Retinal pigment epithelial cell (primary cell): ENCODE data around the gene SORCS2.

Experiments used
- DNase-seq: peaks from one replicate; pipeline ENCODE4 v3.0.0-alpha.2; 2010; ENCODE audit warnings: low read depth
- H3K4me3 ChIP-seq: 2 replicates; pipeline ENCODE4 v1.5.1; 2011; ENCODE audit warnings: mild to moderate bottlenecking, low read length, control low read depth, moderate library complexity
- TF ChIP-seq, protein P1 (sequence below): conservative IDR thresholded peaks from 2 replicates; pipeline ENCODE4 v1.5.1; 2011; ENCODE audit warnings: low read depth, low read length, control low read depth, inconsistent platforms

Gene SORCS2

DNA sequence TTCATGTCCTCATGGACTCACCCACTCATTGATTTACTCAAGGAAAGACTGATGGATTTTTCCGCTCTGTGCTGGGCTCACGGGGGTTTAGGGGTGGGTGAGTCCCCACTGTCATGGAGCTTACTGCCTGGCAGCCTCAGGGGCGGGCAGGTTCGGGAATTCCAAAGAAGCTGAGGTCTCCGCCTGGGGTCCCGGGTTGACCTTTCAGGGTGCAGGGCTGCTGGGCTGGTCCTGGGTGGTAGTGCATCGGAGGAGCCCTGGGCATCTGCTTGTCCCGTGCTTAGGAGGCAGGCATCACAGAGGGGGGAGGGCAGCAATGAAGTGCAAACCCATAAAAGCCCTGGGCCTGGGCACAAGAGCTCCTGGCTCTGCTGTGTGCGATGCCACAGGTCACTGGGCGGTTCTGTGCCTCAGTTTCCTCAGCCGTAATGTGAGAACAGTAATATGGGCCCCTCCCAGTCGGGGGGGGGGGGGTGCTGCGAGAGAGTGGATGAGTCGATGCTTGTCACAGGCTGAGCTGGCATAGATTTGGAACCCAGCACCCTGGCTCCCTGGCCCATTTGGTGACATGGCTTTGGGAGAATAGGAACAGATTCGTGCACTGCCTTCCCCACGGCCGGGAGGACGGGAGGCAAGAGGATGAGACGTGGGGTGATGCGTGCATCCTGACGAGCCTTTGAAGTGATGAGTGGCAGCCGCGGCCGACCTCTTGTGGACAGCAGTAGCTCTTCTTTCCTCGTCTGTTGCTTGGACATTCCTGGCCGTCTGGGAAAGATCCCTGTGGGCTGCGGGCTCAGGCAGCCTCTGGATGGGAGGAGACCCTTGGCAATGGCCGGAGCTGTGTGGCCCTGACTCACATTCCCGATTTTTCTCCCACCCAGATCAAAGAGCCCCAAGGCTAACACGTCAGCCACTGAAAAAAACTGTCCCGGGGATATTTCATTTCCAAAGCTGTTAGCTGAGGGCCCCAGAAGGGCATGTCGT is 200.4 kb downstream of the SORCS2 start:
- DNase-seq, result no peak
- H3K4me3 ChIP-seq, result no peak overlapping the region
- TF ChIP-seq, protein P1, sequence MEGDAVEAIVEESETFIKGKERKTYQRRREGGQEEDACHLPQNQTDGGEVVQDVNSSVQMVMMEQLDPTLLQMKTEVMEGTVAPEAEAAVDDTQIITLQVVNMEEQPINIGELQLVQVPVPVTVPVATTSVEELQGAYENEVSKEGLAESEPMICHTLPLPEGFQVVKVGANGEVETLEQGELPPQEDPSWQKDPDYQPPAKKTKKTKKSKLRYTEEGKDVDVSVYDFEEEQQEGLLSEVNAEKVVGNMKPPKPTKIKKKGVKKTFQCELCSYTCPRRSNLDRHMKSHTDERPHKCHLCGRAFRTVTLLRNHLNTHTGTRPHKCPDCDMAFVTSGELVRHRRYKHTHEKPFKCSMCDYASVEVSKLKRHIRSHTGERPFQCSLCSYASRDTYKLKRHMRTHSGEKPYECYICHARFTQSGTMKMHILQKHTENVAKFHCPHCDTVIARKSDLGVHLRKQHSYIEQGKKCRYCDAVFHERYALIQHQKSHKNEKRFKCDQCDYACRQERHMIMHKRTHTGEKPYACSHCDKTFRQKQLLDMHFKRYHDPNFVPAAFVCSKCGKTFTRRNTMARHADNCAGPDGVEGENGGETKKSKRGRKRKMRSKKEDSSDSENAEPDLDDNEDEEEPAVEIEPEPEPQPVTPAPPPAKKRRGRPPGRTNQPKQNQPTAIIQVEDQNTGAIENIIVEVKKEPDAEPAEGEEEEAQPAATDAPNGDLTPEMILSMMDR, result no peak

DNA sequence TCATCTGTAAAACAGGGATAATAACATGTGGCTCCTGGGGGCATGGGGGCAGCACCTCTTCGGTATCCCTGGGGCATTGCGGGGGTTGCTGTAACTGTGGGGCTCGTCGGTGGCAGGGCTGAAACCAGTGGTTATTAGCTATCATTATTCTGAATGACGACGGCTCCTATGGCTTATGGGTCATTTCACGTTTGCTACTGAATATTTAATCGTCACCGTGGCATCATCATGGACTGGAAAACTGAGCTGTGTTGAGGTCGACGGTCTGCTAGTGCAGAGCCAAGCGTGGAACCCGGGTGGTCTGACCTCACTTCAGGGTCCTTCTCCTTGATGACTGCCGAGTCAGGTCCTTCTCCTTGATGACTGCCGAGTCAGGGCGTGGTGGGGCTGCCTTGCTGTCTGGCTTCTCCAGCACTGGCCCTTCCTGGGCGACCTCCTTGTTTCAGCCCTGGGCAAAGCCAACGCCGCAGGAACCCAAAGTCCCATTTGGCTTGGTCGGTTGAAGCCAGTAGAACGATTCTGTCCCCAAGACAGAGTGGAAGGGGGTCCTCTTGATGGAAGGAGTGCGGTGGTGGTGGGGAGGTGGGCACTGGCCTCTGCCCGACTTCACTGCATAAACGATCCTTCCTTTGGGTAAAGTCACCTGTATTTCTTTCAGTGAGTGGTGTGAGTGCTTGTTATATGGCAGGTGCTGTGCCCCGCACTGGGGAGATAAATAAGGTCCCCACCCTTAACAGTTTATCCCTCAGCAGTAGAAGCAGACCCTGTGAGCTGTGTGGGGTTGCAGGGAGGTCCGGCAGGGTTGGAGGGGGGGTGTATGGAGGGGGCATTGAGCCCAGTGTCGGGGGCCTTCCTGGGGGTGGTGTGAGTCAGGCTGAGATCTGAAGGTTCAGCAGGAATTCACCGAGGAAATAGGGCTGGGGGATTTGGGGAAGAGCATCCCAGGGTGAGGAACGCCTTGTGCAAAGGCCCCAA is 201.6 kb downstream of the SORCS2 start:
- no peak overlapping the region for H3K4me3 ChIP-seq
- TF ChIP-seq, protein P1, result no peak
- no peak for DNase-seq

DNA sequence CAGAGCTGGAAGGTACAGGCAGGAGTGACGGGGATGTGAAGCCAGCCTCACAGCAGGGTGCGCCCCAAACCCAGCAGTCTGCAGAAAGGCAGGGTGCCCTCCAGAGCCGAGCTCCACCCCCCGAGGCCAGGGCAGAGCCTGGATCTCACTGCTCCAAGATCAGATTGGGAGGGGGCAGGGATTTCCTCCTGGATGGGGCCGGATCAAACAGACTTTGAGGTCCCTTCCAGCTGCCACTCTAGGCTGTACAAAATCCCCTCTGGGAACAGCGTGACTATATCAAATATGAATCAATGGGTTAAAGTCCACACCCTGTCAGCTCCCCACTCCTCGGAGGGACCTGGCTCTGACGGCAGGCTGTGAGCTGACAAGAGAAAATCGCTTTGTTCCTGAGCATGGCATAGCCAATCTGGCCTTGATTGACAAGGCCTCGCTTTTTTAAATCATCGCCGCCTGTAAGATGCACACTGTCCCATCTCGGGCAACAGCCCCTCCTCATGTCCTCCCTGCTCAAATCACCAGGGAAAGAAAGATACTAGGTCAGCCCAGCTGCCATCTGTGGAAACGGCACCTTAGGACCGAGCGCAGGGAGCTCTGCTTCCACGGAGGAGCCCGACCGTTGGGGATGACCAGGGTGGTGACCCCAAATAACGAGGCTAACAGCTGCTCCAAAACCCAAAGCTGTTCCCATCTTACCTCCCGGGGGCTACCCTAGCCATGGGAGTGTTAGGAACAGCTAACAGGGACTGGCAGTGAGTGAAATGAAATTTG is 202.5 kb downstream of the SORCS2 start:
- DNase-seq, result no peak
- TF ChIP-seq, protein P1, result no peak
- H3K4me3 ChIP-seq, result no peak overlapping the region

DNA sequence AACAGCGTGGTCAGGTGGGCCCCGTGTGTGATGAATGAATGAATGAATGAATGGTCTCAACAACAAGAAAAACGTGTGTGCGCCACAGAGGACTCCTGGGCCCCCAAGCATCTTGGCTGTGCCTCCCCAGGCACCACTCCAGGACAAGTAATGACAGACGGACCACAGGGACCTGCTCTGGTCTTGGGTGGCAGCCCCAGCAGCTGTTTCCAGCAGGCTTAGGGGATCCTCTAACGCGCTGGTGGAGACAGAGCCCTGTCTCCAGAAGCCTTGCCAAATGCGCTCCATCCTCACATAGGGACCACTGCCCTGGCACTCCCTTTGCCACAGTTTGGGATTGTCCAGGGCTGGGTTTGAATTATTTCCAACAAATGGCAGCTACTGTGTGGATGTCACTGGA is 203.3 kb downstream of the SORCS2 start:
- no peak for DNase-seq
- H3K4me3 ChIP-seq, result no peak overlapping the region
- TF ChIP-seq, protein P1, result no peak

DNA sequence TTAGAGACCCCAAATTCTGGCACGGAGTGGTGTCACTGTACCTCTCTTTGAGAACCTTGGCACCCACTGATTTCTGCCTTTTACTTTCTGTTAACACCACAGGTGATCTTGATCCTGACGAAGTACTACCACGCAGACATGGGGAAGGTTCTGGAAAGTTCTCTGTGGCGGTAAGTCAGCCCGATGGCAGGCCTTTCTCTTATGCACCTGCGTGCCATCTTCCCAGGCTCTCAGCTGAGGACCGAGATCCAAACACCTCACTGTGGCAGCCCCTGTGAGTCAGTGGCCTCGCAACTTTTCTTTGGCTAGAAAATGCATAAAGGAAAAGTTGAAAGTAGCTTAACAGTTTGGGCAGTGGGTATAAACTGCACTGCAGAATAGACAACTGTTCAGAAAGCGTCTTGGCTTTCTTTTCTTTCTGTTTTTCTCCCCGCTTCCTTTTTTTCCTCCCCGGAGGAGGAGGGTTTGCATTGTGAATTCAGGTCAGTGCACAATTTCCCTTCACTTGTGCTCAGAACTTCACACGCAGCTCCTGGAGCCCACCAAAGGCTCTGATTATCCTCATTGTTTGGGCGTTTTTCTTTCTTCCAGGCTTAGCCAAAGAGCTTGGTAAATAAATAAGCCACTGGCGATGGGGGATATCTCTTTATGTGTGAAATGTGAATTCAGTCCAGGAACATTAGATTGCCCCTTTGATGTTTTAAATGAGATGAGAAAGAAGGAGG is 204.0 kb downstream of the SORCS2 start:
- no peak for DNase-seq
- H3K4me3 ChIP-seq, result no peak overlapping the region
- TF ChIP-seq, protein P1, result no peak
